Right cardiac atrium (tissue), 5 donors: ENCODE data around the gene CNR2. TPM values are rescaled to one million over a fixed set of nuclear protein-coding genes. Genes with fewer than 3 reads are reported as not detected.

Experiments
- ATAC-seq, 2 donors: fragments of 200-7000 bp; cut with Tn5 transposase; one replicate each; pipeline versions ENCODE4 v1.8.0 to v1.9.1; 2020; ENCODE audit warnings: moderate library complexity in 2 of 2, mild to moderate bottlenecking in 1 of 2
- DNase-seq, 3 donors: peaks; one replicate each; pipeline ENCODE4 v3.0.0-alpha.2; 2020
- H3K27ac ChIP-seq: one replicate; pipeline ENCODE4 v1.5.1; 2013; ENCODE audit warnings: mild to moderate bottlenecking, low read length, control low read depth, moderate library complexity
- H3K27me3 ChIP-seq: one replicate; pipeline ENCODE4 v1.6.1; 2013; ENCODE audit not compliant: control insufficient read depth, insufficient read depth
- H3K4me1 ChIP-seq: one replicate; pipeline ENCODE4 v1.6.1; 2013; ENCODE audit warnings: low read length; ENCODE audit not compliant: control insufficient read depth, insufficient read depth
- H3K4me3 ChIP-seq: one replicate; pipeline ENCODE4 v1.5.1; 2013; ENCODE audit warnings: low read length, control low read depth
- H3K9me3 ChIP-seq: one replicate; pipeline ENCODE4 v1.6.1; 2013; ENCODE audit warnings: low read length; ENCODE audit not compliant: control insufficient read depth
- WGBS: extraction: QIAGEN DNeasy Blood & Tissue Kit; methylation state at CpG from one replicate; pipeline ENCODE4 v1.1.7; 2013; 5-methylcytosine and 5-hydroxymethylcytosine counted together
- intact Hi-C, 4 donors: fragments of 100-400 bp; cut with DNase I; formaldehyde crosslinking; loops; one replicate each; pipeline versions ENCODE4 v1.11.0 to v1.14.0; 2022 to 2023
- polyA plus RNA-seq: library from polyadenylated mRNA; stranded (reverse); fragments of 200-250 nt; gene quantifications from one replicate; pipeline ENCODE4 v1.2.3, GENCODE V29; 2013
- total RNA-seq, 4 donors: library from RNA; stranded (reverse); fragmentation: NEBNext Ultra II Directional; extraction: Animal tissue kit (Norgen Biotek cat#: 25700); gene quantifications; one replicate each; pipeline ENCODE4 v1.2.1, GENCODE V29; 2021
- donor health status: healthy with polysubstance abuse.
- donor health status: DM: no; HTN: yes; CAD: no.
- donor health status: DM: no; HTN: no; CAD: no.
- donor health status: DM: no; HTN: yes; CAD: no; lungs with severe emphysema.
- donor health status: DM: yes; HTN: yes; CAD: no.

CNR2 gene
- total and polyA plus RNA-seq, 5 donors: not detected

DNA sequence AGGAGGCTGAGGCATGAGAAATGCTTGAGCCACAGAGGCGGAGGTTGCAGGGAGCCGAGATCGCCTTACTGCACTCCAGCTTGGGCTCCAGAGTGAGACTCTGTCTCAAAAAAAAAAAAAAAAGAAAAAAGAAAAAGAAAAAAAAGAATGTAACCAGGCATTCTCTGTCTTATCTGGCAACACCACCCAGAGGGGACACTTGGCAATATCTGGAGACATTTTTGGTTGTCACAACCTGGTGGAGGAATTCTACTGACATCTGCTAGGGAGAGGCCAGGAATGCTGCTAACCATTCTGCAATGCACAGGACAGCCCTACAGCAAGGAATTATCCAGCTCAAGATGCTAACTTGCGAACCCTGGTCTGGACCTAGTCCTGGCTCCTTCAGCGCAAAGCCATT is 2.3 kb upstream of the CNR2 start:
- H3K27me3 ChIP-seq: no peaks in the 10 kb centered on the region
- H3K4me3 ChIP-seq: no peak overlapping the region
- WGBS: 93% methylated on average over 5 of the region's 5 CpGs
- no peaks in the 10 kb centered on the region for H3K4me1 ChIP-seq
- intact Hi-C loops: loop anchor here in 2 of 4 donors (10.0 kb wide), 1 partner anchor 141 kb away; the partner anchor contains the start of gene PITHD1 (in 2 of the 2)
- ATAC-seq (no peak), DNase-seq (no peak)
- H3K27ac ChIP-seq: no peak overlapping the region
- no peaks in the 10 kb centered on the region for H3K9me3 ChIP-seq

DNA sequence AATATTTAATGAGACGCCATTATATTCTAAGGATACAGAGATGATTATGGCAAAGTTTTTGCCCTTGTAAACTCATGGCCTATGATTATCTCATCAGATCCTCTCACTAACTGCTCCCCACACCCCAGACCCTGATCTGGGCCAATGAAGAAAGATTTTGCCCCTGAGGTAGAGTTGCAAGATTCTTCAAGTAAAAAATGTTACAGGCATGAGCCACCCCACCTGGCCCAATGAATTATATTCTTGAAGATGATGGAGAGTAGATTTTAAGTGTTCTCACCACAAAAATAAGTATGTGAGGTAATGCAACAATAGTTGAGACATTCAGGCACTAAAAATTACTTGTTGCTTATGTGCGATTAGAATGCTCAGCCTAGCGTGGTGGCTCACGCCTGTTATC is 1.8 kb upstream of the CNR2 start:
- Histone ChIP-seq H3K27ac (no peak overlapping the region), H3K9me3 (no peaks in the 10 kb centered on the region), H3K4me1 (no peaks in the 10 kb centered on the region), H3K4me3 (no peak overlapping the region), H3K27me3 (no peaks in the 10 kb centered on the region)
- WGBS: 94% methylated on average over 4 of the region's 4 CpGs
- intact Hi-C loops: loop anchor here in 2 of 4 donors (10.0 kb wide), 1 partner anchor 140 kb away; the partner anchor contains the start of gene PITHD1 (in 2 of the 2)
- DNase-seq (no peak), ATAC-seq (no peak)

DNA sequence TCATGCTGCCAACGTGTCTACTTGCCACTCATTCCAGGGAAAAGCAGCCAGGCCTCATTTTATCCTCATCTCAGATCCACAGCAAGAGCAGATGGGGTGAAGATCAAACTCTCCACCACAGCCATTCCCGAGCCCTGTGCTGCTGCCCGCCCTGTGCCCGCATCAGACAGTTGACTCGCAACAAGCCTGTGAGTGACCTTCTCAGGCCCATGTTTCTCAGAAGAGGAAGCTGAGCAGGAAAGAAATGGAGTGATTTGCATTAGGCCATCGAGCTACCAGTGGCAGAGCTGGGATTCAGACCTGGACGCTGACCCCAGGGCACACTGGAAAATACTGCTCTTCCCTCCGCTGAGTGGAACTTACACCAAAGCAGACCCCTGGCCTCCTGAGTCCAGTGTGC is 1.2 kb downstream of the CNR2 start:
- DNase-seq (no peak), ATAC-seq (no peak)
- no peaks in the 10 kb centered on the region for H3K4me1 ChIP-seq
- H3K27me3 ChIP-seq: no peaks in the 10 kb centered on the region
- intact Hi-C loops: loop anchor here in 2 of 4 donors (10.0 kb wide), 1 partner anchor 137 kb away; the partner anchor contains the start of gene PITHD1 (in 2 of the 2)
- no peak overlapping the region for H3K27ac ChIP-seq
- WGBS: 81% methylated on average over 8 of the region's 8 CpGs
- no peak overlapping the region for H3K4me3 ChIP-seq
- no peaks in the 10 kb centered on the region for H3K9me3 ChIP-seq

DNA sequence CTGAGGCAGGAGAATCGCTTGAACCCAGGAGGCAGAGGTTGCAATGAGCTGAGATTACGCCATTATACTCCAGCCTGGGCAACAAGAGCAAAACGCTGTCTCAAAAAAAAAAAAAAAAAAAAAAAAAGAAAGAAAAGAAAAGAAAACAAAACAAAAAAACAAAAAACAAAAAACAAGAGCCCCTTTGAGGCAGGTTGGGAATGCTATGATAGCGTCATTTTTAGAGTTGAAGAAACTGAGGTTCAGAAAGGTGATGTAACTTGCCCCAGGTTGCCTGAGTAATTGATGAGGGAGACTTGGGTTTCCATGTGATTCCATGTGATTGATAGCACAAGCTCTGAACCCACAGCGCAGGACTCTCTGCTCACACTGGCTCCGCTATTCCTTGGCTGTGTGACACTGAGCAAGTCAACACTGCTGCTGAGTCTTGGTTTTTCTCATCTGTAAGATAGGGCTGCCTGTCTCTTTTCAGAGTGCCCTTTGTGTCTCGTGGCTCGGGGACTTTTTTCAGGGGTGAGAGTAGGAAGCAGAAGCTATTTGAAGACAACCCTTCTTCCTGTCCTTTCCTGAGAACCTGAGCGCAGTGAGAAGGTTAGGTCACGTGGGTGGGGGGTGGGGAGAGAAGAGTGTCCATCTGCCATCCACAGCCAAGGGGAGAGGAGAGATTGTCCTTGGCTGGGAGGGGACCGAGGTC is 2.5 kb downstream of the CNR2 start:
- Histone ChIP-seq H3K27me3 (no peaks in the 10 kb centered on the region), H3K9me3 (no peaks in the 10 kb centered on the region), H3K4me1 (no peaks in the 10 kb centered on the region), H3K4me3 (no peak overlapping the region), H3K27ac (no peak overlapping the region)
- intact Hi-C loops: loop anchor here in 2 of 4 donors (10.0 kb wide), 1 partner anchor 136 kb away; the partner anchor contains the start of gene PITHD1 (in 2 of the 2)
- 72% methylated on average over 11 of the region's 11 CpGs for WGBS
- no peak for DNase-seq
- ATAC-seq: no peak

DNA sequence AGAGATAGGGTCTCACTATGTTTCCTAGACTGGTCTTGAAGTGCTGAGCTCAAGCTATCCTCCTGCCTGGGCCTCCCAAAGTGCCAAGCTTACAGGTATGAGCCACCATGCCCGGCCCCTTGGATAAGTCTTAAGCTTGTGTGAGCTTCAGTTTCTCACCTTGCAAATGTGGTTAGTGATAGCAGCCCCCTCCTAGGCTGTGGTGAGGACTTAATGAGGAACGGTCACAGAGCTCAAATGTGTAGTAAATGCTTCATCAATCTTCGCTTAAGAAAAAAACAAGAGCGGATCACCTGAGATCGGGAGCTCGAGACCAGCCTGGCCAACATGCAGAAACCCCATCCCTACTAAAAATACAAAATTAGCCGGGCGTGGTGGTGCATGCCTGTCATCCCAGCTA is 3.0 kb downstream of the CNR2 start:
- no peaks in the 10 kb centered on the region for H3K9me3 ChIP-seq
- 92% methylated on average over 8 of the region's 8 CpGs for WGBS
- intact Hi-C loops: loop anchor here in 2 of 4 donors (10.0 kb wide), 1 partner anchor 135 kb away; the partner anchor contains the start of gene PITHD1 (in 2 of the 2)
- no peaks in the 10 kb centered on the region for H3K4me1 ChIP-seq
- ATAC-seq (no peak), DNase-seq (no peak)
- no peak overlapping the region for H3K27ac ChIP-seq
- no peaks in the 10 kb centered on the region for H3K27me3 ChIP-seq
- no peak overlapping the region for H3K4me3 ChIP-seq

DNA sequence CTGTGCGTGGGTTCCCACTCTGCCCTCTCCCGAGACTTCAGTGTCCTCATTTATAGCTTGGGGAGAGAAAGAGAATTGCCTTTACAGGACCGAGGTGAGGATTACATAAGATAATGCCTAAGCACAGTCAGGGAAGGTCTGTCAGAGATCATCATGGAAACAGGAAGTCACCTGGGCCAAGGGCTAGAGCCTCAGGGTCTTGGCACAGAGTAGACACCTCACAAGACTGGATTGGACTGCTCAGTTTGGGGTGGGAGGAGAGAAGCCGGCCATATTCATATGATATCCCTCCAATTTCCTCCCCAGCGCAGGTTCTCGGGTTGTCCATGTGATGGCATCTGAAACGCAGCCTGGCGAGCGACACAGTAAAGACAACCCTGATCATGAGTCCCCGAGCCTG is 3.8 kb downstream of the CNR2 start:
- H3K27ac ChIP-seq: no peak overlapping the region
- H3K4me1 ChIP-seq: no peaks in the 10 kb centered on the region
- H3K9me3 ChIP-seq: no peaks in the 10 kb centered on the region
- H3K27me3 ChIP-seq: no peaks in the 10 kb centered on the region
- DNase-seq (no peak), ATAC-seq (no peak)
- intact Hi-C loops: no loop called here
- no peak overlapping the region for H3K4me3 ChIP-seq
- WGBS: 70% methylated on average over 10 of the region's 10 CpGs

DNA sequence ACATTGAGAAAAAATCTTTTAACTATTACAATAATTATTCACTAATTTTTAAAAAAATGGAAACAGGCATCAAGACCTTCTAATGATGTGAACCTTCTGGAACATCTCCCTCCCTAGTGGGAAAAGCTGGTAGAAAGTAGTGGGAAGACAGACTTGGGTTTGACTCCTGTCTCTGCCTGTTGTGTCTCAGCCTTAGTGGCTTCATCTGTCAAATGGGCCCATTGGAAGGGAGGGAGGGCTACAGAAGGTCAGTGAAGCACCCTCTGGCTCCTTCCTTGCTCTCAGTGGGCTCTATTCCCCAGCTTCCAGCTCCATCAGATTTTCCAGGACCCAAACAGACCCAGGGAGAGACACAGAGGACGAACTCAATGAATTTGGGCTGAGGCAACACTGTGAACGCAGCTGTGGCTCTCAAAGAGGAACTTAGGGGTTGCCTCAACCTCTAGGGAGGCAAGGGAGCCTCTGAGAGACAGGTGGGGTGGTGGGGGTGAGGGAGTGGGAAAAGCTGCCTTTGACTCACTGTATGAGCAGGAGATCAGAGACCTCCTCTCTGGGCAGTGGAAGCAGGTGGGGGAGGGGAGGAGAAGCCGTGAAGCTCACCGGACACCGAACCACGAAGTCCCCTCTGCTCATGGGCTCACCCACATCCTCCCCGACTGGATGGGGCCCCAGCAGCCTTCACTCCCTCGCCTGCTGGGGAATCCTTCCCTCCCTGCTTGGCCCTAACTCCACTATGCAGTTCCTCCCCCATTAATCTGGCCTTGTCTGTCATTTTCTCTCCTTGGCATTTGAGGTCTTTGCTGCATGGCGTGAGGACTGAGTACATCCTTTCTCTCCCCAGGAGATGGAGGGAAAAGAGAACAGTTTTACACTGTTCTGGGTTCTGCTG is 4.5 kb downstream of the CNR2 start:
- ATAC-seq (peak; percentile 39 to 46), DNase-seq (peak in 1 of 3 donors; percentile 60)
- H3K4me1 ChIP-seq: no peaks in the 10 kb centered on the region
- H3K9me3 ChIP-seq: no peaks in the 10 kb centered on the region
- H3K27ac ChIP-seq: no peak overlapping the region
- no peaks in the 10 kb centered on the region for H3K27me3 ChIP-seq
- intact Hi-C loops: no loop called here
- WGBS: 31% methylated on average over 9 of the region's 9 CpGs
- no peak overlapping the region for H3K4me3 ChIP-seq

DNA sequence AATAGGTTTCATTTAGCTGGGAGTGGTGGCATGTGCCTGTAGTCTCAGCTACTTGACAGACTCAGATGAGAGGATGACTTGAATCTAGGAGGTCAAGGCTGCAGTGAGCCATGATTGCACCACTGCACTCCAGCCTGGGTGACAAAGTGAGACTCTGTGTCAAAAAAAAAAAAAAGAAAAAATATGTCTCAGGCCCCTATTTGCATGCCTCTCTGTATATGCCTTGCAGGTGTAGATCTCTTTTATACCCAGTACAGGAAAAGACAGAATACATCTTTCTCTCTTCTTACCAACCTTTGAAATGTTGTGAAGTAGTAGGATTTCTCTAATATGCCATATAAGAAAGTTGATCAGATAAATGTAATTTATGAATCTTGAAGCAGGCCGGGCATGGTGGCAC is 6.4 kb downstream of the CNR2 start:
- no peak for DNase-seq
- no peaks in the 10 kb centered on the region for H3K27me3 ChIP-seq

DNA sequence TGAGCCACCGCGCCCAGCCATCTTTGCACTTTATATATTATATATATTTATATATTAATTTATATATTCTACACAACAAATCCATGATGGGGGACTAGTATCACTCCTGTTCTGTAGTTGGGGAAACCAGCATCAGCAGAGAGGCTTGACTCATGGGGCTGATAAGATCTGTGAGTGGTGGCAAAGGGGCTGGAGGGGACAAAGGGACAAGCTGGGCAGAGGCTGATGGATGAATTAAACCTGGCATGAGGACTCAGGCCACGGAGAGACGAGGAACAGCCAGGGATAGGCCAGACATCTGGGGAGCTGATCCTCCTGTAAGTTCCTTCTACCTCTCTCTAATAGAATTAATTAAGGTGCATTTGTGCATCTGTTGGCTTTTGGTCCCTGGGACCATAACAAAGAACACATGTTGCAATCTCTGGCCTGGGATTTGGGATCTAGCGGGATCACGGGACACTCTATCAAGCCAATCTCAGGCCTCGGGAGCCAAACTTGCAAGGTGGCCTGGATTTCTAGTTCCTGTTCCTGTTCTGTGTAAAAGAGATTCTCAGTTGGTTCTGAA is 7.6 kb downstream of the CNR2 start:
- intact Hi-C loops: no loop called here
- no peaks in the 10 kb centered on the region for H3K9me3 ChIP-seq
- H3K4me1 ChIP-seq: no peaks in the 10 kb centered on the region
- DNase-seq (no peak), ATAC-seq (no peak)
- H3K27me3 ChIP-seq: no peaks in the 10 kb centered on the region
- no peak overlapping the region for H3K27ac ChIP-seq
- no peak overlapping the region for H3K4me3 ChIP-seq
- 85% methylated on average over 7 of the region's 7 CpGs for WGBS

More for the DNA sequence above, 6.4 kb downstream of the CNR2 start:
- H3K4me3 ChIP-seq: no peak overlapping the region
- WGBS: 86% methylated on average over 1 of the region's 1 CpG
- no peaks in the 10 kb centered on the region for H3K9me3 ChIP-seq
- no peaks in the 10 kb centered on the region for H3K4me1 ChIP-seq
- H3K27ac ChIP-seq: no peak overlapping the region
- no peak for ATAC-seq
- intact Hi-C loops: no loop called here

DNA sequence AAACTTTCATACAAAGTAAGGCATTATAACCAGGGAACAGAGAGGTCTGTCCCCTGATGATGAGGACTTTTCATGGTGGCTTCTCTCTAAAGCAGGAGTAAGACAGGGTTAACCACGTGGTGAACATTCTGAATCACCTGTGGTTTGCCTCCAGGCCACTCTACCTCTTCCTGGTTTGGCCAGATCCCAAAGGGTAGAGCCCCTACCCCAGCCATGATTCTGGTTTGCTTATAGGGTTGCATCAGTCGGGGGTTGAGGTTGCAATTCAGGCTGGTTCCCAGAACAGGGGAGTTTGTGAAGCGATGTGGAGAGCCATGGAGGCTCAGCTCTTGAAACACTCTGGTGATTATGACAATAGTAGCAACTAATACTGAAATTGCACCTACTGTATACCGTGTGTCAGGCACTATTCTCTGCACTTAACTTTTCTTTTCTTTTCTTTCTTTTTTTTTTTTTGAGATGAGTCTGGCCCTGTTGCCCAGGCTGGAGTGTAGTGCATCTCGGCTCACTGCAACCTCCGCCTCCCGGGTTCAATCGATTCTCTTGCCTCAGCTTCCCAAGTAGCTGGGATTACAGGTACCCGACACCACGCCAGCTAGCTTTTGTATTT is 8.3 kb downstream of the CNR2 start:
- intact Hi-C loops: no loop called here
- Histone ChIP-seq H3K4me1 (no peaks in the 10 kb centered on the region), H3K27me3 (no peaks in the 10 kb centered on the region), H3K9me3 (no peaks in the 10 kb centered on the region), H3K27ac (no peak overlapping the region), H3K4me3 (no peak overlapping the region)
- 82% methylated on average over 10 of the region's 10 CpGs for WGBS
- ATAC-seq: no peak
- DNase-seq: no peak
